Cardiac muscle cell (in vitro differentiated cells and primary cell): ENCODE measurements around the gene GMIP. TPM values are rescaled to one million over a fixed set of nuclear protein-coding genes. Genes with fewer than 3 reads are reported as not detected.
"Not testable (repeated sequence)": the region's sequence is repeated elsewhere in the genome, so short reads cannot be mapped to it uniquely, and the experiment has no call there.

Experiments
- DNase-seq, 2 donors: peaks; one replicate each; pipeline versions ENCODE4 v3.0.0 to v3.0.0-alpha.2; 2010 to 2017; ENCODE audit warnings: low read depth in 1 of 2, low spot score in 1 of 2
- H3K27ac ChIP-seq: fragments of 200-600 bp; sonication (generic); 2 replicates; pipeline ENCODE4 v1.5.1; 2016
- H3K27me3 ChIP-seq: fragments of 200-600 bp; sonication (generic); 2 replicates; pipeline ENCODE4 v1.6.0; 2016; ENCODE audit warnings: control low read depth
- H3K36me3 ChIP-seq: fragments of 200-600 bp; sonication (generic); 2 replicates; pipeline ENCODE4 v1.5.1; 2016; ENCODE audit warnings: control low read depth
- H3K4me1 ChIP-seq: fragments of 200-600 bp; sonication (generic); 2 replicates; pipeline ENCODE4 v1.8.1; 2017; ENCODE audit warnings: low read depth, mild to moderate bottlenecking, mixed run types
- H3K4me3 ChIP-seq: fragments of 200-600 bp; sonication (generic); 2 replicates; pipeline ENCODE4 v1.5.1; 2016; ENCODE audit warnings: mild to moderate bottlenecking
- H3K9me3 ChIP-seq: fragments of 200-600 bp; sonication (generic); 2 replicates; pipeline ENCODE4 v1.5.1; 2017; ENCODE audit warnings: low read depth, mild to moderate bottlenecking, control low read depth
- polyA plus RNA-seq: library from polyadenylated mRNA; unstranded; fragments of >200 nt; fragmentation: Nextera tagmentation; extraction: Ambion mirVana; gene quantifications from 2 replicates; pipeline ENCODE4 v1.2.1, GENCODE V29; 2016
- total RNA-seq: library from RNA; depleted of rRNA; stranded (reverse); fragments of >200 nt; gene quantifications from 2 replicates; pipeline ENCODE4 v1.2.3, GENCODE V29; 2016
- TF ChIP-seq, protein P1 (sequence below): IDR thresholded peaks from 2 replicates; pipeline ENCODE4 v1.5.1; 2012; ENCODE audit warnings: low read depth, mild to moderate bottlenecking, low read length

GMIP gene
- total and polyA plus RNA-seq, 2 experiments from 2014 or later, result 12.4 to 13.7 TPM

GRCh38 chr19:19618219-19619051 lies 25.0 kb downstream of the GMIP start, which contains the start of gene PBX4:
TSS of gene PBX4 (minus strand) at chr19:19618687. CDS start at chr19:19618629, 58 bp downstream.
- DNase-seq, result peak; percentile 94 to 98
- no peak within 1 kb of the TSS for H3K27ac ChIP-seq
- peak within 1 kb of the TSS; percentile 35 for H3K4me3 ChIP-seq
- TF ChIP-seq, protein P1, sequence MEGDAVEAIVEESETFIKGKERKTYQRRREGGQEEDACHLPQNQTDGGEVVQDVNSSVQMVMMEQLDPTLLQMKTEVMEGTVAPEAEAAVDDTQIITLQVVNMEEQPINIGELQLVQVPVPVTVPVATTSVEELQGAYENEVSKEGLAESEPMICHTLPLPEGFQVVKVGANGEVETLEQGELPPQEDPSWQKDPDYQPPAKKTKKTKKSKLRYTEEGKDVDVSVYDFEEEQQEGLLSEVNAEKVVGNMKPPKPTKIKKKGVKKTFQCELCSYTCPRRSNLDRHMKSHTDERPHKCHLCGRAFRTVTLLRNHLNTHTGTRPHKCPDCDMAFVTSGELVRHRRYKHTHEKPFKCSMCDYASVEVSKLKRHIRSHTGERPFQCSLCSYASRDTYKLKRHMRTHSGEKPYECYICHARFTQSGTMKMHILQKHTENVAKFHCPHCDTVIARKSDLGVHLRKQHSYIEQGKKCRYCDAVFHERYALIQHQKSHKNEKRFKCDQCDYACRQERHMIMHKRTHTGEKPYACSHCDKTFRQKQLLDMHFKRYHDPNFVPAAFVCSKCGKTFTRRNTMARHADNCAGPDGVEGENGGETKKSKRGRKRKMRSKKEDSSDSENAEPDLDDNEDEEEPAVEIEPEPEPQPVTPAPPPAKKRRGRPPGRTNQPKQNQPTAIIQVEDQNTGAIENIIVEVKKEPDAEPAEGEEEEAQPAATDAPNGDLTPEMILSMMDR, result no peak
- H3K27me3 ChIP-seq, result no peaks in the 10 kb centered on the region
- H3K9me3 ChIP-seq, result no peaks in the 10 kb centered on the region
- no peaks in the 10 kb centered on the region for H3K36me3 ChIP-seq
- H3K4me1 ChIP-seq, result peaks cover 4% of the 10 kb centered on the region

- TF ChIP-seq, protein P1, result no peak
- DNase-seq, result no peak
Measured at GRCh38 chr19:19615086-19615485, 28.4 kb downstream of the GMIP start.

GRCh38 chr19:19613506-19613905 lies 30.0 kb downstream of the GMIP start:
- Histone ChIP-seq H3K27ac (no peak overlapping the region), H3K4me1 (no peaks in the 10 kb centered on the region), H3K27me3 (no peaks in the 10 kb centered on the region), H3K36me3 (no peaks in the 10 kb centered on the region), H3K9me3 (no peaks in the 10 kb centered on the region), H3K4me3 (no peak overlapping the region)
- TF ChIP-seq, protein P1, result no peak
- no peak for DNase-seq

More at GRCh38 chr19:19615086-19615485, 28.4 kb downstream of the GMIP start:
- no peaks in the 10 kb centered on the region for H3K36me3 ChIP-seq
- no peak overlapping the region for H3K4me3 ChIP-seq
- H3K27ac ChIP-seq, result no peak overlapping the region
- H3K27me3 ChIP-seq, result no peaks in the 10 kb centered on the region
- peaks cover 4% of the 10 kb centered on the region for H3K4me1 ChIP-seq
- H3K9me3 ChIP-seq, result no peaks in the 10 kb centered on the region

DNA sequence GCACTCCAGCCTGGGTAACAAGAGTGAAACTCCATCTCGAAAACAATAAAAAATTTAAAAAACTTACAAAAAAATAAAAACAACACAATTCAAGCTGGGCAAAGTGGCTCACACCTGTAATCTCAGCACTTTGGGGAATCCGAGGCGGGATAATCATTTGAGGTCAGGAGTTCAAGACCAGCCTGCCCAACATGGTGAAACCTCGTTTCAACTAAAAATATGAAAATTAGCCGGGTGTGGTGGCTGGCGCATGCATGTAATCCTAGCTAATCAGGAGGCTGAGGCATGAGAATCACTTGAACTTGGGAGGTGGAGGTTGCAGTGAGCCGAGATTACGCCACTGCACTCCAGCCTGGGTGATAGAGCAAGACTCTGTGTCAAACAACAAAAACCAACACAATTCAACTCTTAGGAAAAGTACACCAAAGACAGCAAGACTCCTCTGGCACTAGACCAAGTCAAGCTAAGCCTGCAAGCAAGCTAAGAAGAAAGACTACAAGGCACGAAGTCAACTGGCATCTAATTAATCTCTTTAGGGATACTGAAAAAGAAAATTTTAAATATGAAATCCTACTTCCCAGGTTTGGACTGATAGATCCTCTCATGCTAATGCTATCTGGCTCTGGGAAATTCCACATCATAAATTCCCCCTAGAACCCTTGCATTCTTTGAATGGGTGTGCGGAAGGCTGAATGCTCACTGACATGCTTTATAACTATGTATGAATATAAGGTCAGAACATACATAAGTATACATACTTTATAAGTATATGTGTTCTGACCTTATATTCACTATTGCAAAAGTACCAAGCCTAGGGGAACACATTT lies 32.9 kb downstream of the GMIP start:
- no peaks in the 10 kb centered on the region for H3K9me3 ChIP-seq
- no peaks in the 10 kb centered on the region for H3K36me3 ChIP-seq
- H3K4me3 ChIP-seq, result no peak overlapping the region
- TF ChIP-seq, protein P1, result no peak
- no peaks in the 10 kb centered on the region for H3K4me1 ChIP-seq
- no peak overlapping the region for H3K27ac ChIP-seq
- no peak for DNase-seq
- no peaks in the 10 kb centered on the region for H3K27me3 ChIP-seq

- not testable (repeated sequence) for H3K4me1 ChIP-seq, H3K36me3 ChIP-seq, H3K9me3 ChIP-seq, H3K4me3 ChIP-seq, DNase-seq, H3K27me3 ChIP-seq, H3K27ac ChIP-seq
Measured at GRCh38 chr19:19606686-19607085, 36.8 kb downstream of the GMIP start.

DNA sequence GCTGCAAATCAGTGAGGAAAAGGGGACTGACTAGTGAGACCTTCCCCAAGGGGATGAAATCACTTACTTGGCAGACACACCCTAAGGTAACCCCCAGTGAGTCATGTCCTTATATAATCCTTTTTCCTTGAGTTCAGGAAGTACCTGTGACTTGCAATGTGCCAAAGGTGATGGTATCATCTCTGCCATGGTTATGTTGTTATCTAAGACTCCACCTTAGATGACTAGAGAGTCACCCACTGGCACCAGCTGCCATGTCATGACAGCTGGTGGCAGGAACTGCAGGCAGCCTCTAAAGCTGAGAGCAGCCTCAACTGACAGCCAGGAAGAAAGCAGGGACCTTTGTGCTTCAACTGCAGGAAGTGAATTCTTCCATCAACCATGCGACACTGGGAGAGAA lies 37.4 kb downstream of the GMIP start:
- Histone ChIP-seq H3K36me3 (no peaks in the 10 kb centered on the region), H3K4me3 (no peak overlapping the region), H3K9me3 (no peaks in the 10 kb centered on the region), H3K4me1 (no peaks in the 10 kb centered on the region), H3K27me3 (no peaks in the 10 kb centered on the region), H3K27ac (no peak overlapping the region)
- no peak for DNase-seq
- TF ChIP-seq, protein P1, result no peak
